LNCAP (cell line): ENCODE results near the gene OR7A17.

Experiments
- TF ChIP-seq, protein P1 (sequence below): fragments of 450-650 bp; IDR thresholded peaks from 2 replicates; pipeline ENCODE4 v1.5.1; 2017; ENCODE audit warnings: mild to moderate bottlenecking

The OR7A17 gene

DNA sequence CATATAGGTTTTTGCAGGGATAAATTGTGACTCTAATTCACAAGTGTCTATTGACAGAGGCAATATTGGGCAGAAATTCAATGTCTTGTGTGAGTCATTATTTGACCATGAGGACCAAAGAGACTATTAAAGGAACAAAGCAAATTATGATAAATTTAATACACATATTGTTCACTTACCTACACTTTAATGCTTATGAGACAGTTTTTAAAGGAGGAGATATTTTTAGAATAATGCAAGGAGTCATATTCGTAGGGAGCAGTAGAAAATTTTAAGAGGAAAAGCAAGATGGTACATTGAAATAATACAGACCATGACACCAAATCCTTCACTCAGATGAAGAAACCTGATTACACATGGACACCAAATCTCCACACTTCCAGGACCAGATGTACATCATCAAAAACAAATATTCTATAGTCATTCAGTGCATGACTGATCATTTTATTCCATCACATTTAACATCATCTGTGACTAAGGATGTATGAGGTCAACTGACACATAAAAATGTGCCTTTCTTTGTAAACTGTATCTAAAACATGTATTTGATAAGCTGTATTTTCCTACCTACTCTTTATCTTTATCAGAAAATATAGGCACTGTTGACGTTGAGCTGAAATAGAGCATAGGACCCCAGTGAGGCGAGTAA is 4.2 kb upstream of the OR7A17 start:
- TF ChIP-seq, protein P1, sequence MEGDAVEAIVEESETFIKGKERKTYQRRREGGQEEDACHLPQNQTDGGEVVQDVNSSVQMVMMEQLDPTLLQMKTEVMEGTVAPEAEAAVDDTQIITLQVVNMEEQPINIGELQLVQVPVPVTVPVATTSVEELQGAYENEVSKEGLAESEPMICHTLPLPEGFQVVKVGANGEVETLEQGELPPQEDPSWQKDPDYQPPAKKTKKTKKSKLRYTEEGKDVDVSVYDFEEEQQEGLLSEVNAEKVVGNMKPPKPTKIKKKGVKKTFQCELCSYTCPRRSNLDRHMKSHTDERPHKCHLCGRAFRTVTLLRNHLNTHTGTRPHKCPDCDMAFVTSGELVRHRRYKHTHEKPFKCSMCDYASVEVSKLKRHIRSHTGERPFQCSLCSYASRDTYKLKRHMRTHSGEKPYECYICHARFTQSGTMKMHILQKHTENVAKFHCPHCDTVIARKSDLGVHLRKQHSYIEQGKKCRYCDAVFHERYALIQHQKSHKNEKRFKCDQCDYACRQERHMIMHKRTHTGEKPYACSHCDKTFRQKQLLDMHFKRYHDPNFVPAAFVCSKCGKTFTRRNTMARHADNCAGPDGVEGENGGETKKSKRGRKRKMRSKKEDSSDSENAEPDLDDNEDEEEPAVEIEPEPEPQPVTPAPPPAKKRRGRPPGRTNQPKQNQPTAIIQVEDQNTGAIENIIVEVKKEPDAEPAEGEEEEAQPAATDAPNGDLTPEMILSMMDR: no peak

DNA sequence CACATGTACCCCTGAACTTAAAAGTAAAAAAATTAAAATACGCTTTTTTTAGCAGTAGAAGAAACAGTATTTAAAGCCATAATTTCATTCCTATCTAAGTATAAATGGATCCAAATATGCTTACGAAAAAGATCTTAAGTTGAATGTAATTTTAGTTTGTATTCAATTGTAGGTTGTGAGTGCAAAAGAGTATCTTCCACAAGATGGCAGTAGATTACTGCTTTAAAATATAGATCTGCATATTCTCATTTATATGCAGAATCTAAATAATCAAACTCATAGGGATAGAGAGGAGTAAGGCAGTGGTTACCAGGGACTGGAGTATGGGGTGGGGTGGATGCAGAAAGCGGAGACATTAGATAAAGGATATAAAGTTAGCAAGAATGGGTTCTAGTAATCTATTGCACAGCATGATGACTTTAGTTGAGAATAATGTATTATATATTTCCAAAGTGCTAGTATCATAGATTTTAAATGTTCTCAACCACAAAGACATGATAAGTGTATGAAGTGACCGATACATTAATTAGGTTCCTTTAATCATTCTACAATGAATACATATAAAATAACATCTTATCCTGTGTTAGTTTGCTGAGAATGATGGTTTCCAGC is 14.2 kb downstream of the OR7A17 start:
- TF ChIP-seq, protein P1: peak; percentile 71

DNA sequence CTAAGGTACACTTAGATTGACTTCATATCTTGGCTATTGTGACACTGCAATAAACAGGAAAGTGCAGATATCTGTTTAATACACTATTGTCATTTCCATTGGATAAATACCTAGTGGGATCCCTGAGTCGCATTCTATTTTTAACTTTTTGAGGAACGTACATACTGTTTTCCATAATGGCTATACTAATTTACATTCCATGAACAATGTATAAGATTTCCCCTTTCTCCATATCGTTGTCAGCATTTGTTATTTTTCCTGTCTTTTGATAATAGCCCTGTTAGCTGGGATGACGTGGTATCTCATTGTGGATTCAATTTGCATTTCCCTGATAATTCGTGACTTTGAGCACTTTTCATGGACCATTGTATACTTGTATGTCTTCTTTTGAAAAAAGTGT is 17.4 kb downstream of the OR7A17 start:
- TF ChIP-seq, protein P1: no peak

DNA sequence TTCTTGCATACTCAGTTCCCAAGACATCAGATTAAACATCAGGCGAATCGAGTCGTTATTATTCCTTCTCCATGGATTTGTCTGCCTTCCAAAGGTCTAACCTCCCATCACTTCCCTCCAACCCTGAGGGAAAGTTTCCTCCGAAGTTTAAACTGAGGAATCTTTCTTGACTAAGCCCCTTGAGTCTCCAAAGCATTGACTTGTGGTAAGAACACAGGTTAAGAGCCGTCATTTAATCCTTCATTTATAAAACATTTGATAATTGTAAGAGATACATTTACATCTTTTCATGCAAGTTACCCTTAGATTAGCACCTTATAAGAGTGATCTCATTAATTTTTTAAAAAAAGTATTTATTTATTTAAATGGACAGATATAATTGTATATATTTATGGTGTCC is 37.1 kb downstream of the OR7A17 start, which contains the start of gene OR7A10:
Gene OR7A10 (minus strand): TSS at position 101 of the 400 bp plus-strand sequence. CDS start 7,045 bp downstream, outside the sequence.
- TF ChIP-seq, protein P1: no peak

DNA sequence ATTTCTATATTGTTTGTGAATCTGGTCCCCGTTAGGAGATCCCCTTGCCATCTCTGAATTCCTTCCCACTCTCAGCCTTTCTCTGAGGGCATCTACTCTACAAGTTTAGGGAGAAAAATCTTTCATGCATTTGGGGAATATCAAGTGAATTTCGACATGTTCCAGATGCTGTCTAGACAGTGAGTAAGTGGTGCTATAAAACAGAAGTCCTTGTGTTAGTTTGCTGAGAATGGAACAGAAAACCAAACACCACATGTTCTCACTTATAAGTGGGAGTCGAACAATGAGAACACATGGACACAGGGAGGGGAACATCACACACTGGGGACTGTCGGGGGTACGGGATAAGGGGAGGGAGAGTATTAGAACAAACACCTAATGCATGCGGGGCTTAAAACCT is 42.4 kb downstream of the OR7A17 start:
- TF ChIP-seq, protein P1: no peak

DNA sequence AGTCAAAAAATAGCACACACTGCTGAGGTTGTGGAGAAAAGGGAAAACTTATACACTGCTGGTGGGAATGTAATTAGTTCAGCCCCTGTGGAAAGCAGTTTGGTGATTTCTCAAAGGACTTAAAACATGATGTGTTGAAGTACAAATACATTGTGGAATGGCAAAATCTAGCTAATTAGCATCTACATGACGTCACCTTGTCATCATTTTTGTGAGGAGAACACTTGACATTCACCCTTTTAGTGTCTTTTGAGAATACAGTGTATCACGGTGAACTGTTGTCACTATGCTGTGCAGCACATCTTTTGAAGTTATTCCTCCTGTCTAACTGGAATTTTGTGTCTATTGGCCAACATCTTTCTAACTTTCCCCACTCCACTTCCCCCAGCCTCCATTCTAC is 42.8 kb downstream of the OR7A17 start:
- TF ChIP-seq, protein P1: no peak

DNA sequence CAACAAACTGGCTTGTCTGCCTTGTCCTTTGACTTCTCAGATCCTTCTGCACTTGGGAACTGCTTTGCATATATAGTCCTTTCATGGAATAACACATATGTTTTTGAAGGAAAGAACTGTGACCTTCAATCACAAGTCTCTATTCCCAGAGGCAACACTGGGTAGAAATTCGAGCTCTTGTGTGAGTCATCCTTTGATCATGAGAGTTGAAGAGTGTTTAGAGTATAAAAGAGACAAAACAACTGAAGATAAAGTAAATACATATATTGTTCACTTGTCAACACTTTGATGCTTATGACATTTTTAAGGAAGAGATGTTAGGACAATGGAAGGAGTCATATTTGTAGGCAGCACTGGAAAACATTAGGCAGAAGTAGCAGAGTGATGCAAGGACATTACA is 45.7 kb downstream of the OR7A17 start:
- TF ChIP-seq, protein P1: no peak
